Measurements from ENCODE around the gene SH2B2. TPM values are rescaled to one million over a fixed set of nuclear protein-coding genes. Genes with fewer than 3 reads are reported as not detected.

SH2B2 gene
- total and polyA plus RNA-seq, 4 donors = 0.65 to 1.4 (median 1.0) TPM; not detected in 1

DNA sequence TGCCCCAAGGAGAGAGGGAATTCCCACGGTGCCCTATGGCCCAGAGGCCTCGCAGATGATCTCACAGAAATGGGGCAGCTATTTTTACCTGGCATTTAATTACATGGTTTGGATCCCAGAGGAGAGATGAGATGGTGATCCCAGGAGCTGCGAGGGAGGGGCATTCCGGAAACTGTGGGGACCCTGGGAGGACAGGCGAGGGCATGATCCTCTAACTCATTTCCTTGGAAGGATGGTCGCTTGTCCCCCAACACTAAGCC, 9.4 kb downstream of the SH2B2 start (continued):
- TF ChIP-seq, protein P1, sequence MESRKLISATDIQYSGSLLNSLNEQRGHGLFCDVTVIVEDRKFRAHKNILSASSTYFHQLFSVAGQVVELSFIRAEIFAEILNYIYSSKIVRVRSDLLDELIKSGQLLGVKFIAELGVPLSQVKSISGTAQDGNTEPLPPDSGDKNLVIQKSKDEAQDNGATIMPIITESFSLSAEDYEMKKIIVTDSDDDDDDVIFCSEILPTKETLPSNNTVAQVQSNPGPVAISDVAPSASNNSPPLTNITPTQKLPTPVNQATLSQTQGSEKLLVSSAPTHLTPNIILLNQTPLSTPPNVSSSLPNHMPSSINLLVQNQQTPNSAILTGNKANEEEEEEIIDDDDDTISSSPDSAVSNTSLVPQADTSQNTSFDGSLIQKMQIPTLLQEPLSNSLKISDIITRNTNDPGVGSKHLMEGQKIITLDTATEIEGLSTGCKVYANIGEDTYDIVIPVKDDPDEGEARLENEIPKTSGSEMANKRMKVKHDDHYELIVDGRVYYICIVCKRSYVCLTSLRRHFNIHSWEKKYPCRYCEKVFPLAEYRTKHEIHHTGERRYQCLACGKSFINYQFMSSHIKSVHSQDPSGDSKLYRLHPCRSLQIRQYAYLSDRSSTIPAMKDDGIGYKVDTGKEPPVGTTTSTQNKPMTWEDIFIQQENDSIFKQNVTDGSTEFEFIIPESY (IDR thresholded peaks at IDR 0.05) = no peak
- no peak for TF ChIP-seq SP1 (IDR thresholded peaks at IDR 0.05)
- TF ChIP-seq, protein P2, sequence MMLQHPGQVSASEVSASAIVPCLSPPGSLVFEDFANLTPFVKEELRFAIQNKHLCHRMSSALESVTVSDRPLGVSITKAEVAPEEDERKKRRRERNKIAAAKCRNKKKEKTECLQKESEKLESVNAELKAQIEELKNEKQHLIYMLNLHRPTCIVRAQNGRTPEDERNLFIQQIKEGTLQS (IDR thresholded peaks at IDR 0.05) = no peak

DNA sequence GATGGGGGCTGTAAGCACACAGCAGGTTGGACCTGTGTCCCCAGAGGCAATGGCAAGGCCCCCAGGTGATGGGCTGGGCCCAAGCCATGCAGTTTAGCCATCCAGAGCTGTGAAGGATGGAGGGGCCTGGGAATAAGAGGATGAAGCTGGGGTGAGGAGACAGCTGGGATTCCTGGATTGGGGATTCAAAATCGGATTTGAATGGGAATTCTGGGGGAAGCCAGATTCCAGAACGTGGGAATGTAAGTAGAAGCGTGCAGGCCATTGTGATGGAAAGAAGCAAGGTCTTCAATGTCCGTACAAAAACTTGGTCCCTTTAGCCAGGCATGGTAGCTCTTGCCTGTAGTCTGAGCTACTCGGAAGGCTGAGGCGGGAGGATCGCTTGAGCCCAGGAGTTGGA, 9.8 kb downstream of the SH2B2 start:
- no peaks in the 10 kb centered on the region for H3K9me3 ChIP-seq (ENCODE audit: control insufficient read depth in 4 of 4, low read length in 3 of 4)
- H3K4me3 ChIP-seq (ENCODE audit: low read depth in 1 of 3, low read length in 3 of 3) = no peak overlapping the region
- DNase-seq (ENCODE audit: low spot score) = no peak
- H3K4me1 ChIP-seq (ENCODE audit: control insufficient read depth in 4 of 4, insufficient read depth in 4 of 4, low read length in 3 of 4) = peaks cover 0 to 5% (median 0%) of the 10 kb centered on the region in 4 donors
- H3K9ac ChIP-seq (ENCODE audit: low read depth in 1 of 2, low read length in 2 of 2) = no peak overlapping the region
- H3K27me3 ChIP-seq (ENCODE audit: control insufficient read depth in 4 of 4, insufficient read depth in 4 of 4, low read length in 3 of 4) = no peaks in the 10 kb centered on the region
- TF ChIP-seq, protein P2 (IDR thresholded peaks at IDR 0.05) = no peak
- TF ChIP-seq TAF1 (conservative IDR thresholded peaks at IDR 0.05) = no peak
- H3K27ac ChIP-seq (ENCODE audit: low read depth in 1 of 2, low read length in 2 of 2) = no peak overlapping the region
- 94% methylated on average over 7 of the region's 7 CpGs for WGBS
- H3K36me3 ChIP-seq (ENCODE audit: control insufficient read depth in 4 of 4, insufficient read depth in 3 of 4, low read depth in 1 of 4, low read length in 3 of 4) = no peaks in the 10 kb centered on the region

DNA sequence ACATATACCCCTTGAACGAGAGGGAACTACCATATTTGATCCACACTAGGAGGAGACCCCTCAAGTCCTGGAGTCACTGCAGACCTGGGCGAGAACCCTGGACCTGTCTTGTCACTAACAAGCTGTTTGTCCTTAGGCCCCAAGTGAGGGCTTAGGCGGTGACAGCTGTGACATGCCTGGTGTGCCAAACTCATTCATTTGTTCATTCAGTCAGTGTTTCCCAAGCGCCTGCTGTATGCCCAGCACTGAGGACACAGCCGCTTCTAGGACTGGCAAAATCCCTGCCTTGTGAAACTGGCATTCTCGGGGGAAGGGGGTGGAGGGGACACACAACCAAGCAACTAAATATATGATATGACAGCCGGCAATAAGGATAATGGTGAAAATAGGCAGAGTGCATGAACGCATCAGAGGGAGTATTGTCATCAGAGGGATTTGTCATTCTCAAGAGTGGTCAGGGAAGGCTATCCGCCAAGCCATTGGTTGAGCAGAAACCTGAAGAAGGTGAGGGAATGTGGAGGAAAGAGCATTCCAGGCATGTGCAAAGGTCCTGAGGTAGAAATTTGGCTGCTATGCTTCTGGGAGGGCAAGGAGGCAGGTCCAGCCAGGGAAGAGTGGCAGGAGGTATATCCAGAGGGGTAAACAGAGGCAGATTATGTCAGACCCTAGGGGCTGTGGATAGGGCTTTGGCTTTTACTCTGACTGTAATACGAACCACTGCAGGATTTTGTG, 11.0 kb downstream of the SH2B2 start:
- 96% methylated on average over 10 of the region's 10 CpGs for WGBS
- Histone ChIP-seq H3K9me3 (ENCODE audit: control insufficient read depth in 4 of 4, low read length in 3 of 4) (no peaks in the 10 kb centered on the region), H3K9ac (ENCODE audit: low read depth in 1 of 2, low read length in 2 of 2) (no peak overlapping the region), H3K27me3 (ENCODE audit: control insufficient read depth in 4 of 4, insufficient read depth in 4 of 4, low read length in 3 of 4) (no peaks in the 10 kb centered on the region), H3K36me3 (ENCODE audit: control insufficient read depth in 4 of 4, insufficient read depth in 3 of 4, low read depth in 1 of 4, low read length in 3 of 4) (no peaks in the 10 kb centered on the region), H3K27ac (ENCODE audit: low read depth in 1 of 2, low read length in 2 of 2) (no peak overlapping the region), H3K4me1 (ENCODE audit: control insufficient read depth in 4 of 4, insufficient read depth in 4 of 4, low read length in 3 of 4) (peaks cover 0 to 5% (median 0%) of the 10 kb centered on the region in 4 donors), H3K4me3 (ENCODE audit: low read depth in 1 of 3, low read length in 3 of 3) (no peak overlapping the region)
- no peak for DNase-seq (ENCODE audit: low spot score)
- no peak for TF ChIP-seq GABPA (IDR thresholded peaks at IDR 0.05 in 1 of 2, conservative IDR thresholded peaks at IDR 0.05 in 1 of 2)
- no peak for TF ChIP-seq HNF4A (conservative IDR thresholded peaks at IDR 0.05)
- TF ChIP-seq JUND (IDR thresholded peaks at IDR 0.05) = no peak
- TF ChIP-seq, protein P2 (IDR thresholded peaks at IDR 0.05) = no peak
- no peak for TF ChIP-seq FOXA2 (IDR thresholded peaks at IDR 0.05)
- no peak for TF ChIP-seq RXRA (IDR thresholded peaks at IDR 0.05)
- TF ChIP-seq, protein P3, sequence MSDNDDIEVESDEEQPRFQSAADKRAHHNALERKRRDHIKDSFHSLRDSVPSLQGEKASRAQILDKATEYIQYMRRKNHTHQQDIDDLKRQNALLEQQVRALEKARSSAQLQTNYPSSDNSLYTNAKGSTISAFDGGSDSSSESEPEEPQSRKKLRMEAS (IDR thresholded peaks at IDR 0.05) = no peak
- TF ChIP-seq NR2F2 (IDR thresholded peaks at IDR 0.05) = no peak
- TF ChIP-seq, protein P4, sequence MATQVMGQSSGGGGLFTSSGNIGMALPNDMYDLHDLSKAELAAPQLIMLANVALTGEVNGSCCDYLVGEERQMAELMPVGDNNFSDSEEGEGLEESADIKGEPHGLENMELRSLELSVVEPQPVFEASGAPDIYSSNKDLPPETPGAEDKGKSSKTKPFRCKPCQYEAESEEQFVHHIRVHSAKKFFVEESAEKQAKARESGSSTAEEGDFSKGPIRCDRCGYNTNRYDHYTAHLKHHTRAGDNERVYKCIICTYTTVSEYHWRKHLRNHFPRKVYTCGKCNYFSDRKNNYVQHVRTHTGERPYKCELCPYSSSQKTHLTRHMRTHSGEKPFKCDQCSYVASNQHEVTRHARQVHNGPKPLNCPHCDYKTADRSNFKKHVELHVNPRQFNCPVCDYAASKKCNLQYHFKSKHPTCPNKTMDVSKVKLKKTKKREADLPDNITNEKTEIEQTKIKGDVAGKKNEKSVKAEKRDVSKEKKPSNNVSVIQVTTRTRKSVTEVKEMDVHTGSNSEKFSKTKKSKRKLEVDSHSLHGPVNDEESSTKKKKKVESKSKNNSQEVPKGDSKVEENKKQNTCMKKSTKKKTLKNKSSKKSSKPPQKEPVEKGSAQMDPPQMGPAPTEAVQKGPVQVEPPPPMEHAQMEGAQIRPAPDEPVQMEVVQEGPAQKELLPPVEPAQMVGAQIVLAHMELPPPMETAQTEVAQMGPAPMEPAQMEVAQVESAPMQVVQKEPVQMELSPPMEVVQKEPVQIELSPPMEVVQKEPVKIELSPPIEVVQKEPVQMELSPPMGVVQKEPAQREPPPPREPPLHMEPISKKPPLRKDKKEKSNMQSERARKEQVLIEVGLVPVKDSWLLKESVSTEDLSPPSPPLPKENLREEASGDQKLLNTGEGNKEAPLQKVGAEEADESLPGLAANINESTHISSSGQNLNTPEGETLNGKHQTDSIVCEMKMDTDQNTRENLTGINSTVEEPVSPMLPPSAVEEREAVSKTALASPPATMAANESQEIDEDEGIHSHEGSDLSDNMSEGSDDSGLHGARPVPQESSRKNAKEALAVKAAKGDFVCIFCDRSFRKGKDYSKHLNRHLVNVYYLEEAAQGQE (IDR thresholded peaks at IDR 0.05) = no peak
- TF ChIP-seq, protein P1 (IDR thresholded peaks at IDR 0.05) = no peak
- TF ChIP-seq YY1 (IDR thresholded peaks at IDR 0.05) = no peak
- no peak for TF ChIP-seq HNF4G (IDR thresholded peaks at IDR 0.05)
- TF ChIP-seq RAD21 (IDR thresholded peaks at IDR 0.05) = no peak
- TF ChIP-seq, protein P5, sequence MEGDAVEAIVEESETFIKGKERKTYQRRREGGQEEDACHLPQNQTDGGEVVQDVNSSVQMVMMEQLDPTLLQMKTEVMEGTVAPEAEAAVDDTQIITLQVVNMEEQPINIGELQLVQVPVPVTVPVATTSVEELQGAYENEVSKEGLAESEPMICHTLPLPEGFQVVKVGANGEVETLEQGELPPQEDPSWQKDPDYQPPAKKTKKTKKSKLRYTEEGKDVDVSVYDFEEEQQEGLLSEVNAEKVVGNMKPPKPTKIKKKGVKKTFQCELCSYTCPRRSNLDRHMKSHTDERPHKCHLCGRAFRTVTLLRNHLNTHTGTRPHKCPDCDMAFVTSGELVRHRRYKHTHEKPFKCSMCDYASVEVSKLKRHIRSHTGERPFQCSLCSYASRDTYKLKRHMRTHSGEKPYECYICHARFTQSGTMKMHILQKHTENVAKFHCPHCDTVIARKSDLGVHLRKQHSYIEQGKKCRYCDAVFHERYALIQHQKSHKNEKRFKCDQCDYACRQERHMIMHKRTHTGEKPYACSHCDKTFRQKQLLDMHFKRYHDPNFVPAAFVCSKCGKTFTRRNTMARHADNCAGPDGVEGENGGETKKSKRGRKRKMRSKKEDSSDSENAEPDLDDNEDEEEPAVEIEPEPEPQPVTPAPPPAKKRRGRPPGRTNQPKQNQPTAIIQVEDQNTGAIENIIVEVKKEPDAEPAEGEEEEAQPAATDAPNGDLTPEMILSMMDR (IDR thresholded peaks at IDR 0.05; ENCODE audit: low read depth, low read length, missing input control) = no peak
- no peak for TF ChIP-seq TAF1 (conservative IDR thresholded peaks at IDR 0.05)
- TF ChIP-seq EGR1 (IDR thresholded peaks at IDR 0.05; ENCODE audit: low read depth in 2 of 2) = no peak
- no peak for TF ChIP-seq FOXA1 (IDR thresholded peaks at IDR 0.05)
- TF ChIP-seq SP1 (IDR thresholded peaks at IDR 0.05) = no peak
